GM21360 (cell line): ENCODE measurements around the gene VAV3.

Experiments used
- ATAC-seq: cut with Tn5 transposase; IDR thresholded peaks from one replicate; pipeline ENCODE4 v1.9.1; 2021; ENCODE audit warnings: mild to moderate bottlenecking, moderate library complexity; ENCODE audit not compliant: unreplicated experiment

Gene VAV3

DNA sequence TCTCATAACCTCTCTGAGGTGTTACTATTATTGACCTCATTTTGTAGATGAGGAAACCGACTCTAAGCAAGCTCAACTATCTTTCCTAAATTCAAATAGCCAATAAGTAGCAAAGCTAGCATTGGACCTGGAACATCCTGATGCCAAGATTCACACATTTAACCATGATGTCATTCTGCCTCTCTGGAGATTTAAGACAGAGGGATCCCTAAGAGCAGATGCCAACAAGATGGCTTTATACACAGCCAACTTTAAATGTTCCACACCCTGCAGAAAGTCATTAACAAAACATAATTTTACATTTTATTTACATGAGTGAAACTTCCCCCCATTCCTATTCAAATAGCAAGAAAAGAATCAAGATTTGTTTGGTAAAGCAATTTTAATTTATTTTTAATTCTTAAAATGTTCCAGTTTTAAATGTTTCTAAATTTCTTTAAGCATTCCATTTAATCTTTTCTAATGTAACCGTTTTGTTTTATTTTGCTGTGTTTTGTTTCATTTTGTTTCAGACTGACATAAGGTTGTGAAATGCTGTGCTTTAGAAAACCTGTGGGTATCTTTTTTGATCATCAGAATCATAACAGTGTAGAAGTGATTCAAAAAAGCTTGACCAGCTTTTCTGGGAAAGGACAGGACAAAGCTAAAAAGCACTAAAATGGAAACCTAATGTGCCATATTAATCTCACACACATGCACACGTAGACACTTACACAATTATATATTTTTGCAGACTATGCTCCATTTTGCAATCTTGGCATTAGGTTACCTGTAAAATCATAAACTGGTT lies 7.6 kb upstream of the VAV3 start:
- ATAC-seq = no peak

DNA sequence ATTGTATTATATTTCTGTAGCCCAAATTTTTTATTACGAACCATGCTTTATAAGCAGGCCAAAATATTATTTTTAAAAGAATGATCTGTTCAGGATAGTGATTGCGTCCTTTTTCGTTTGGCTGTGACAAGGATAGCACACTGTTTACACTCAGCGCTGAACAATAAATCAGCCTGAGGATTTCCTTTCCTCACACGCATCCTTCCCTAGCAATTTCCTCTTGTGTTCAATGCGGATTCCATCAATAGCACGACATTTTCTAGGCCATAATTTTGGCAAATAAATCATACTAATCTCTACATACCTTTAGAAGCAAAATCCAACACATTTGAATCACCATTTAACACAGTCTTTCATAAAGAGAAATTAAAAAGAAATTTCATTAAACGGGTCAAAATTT lies 1.6 kb upstream of the VAV3 start:
- ATAC-seq = no peak

DNA sequence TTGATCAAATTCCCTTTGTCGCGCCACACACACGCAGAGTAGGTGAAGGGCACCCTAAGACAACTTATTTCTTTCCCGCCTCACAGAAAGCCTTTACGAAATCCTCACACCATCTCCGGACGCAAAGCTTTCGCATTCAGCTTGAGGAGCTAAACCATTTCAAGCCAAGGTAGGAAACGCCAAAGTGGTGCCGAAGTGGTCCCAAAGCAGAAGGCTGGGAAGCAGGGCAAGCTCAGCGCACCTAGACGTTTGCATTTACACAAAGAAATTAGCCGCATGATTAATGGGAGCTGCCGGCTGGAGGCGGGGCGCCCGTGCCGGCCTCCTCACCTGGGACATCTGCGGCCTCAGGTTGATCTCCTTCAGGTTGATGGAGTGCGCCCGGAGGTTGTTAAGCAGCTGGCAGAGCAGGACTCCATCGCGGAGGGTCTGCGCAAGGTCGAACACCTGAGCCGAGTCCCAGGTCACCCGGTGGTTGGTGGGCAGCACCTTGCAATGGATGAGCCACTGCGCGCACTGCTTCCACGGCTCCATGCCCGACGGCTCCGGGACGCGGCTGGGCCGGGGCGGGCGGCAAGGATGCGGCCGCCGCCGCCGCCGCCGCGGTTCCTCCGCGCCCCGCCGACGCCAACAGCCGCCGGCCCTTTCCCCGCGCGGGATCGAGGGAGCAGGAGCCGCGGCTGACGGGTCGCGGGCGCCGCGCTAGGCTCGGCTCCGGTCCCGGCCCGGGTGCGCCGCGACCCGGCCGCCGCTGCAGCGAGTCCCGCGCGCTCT lies 457 bp downstream of the VAV3 start:
- ATAC-seq = no peak

DNA sequence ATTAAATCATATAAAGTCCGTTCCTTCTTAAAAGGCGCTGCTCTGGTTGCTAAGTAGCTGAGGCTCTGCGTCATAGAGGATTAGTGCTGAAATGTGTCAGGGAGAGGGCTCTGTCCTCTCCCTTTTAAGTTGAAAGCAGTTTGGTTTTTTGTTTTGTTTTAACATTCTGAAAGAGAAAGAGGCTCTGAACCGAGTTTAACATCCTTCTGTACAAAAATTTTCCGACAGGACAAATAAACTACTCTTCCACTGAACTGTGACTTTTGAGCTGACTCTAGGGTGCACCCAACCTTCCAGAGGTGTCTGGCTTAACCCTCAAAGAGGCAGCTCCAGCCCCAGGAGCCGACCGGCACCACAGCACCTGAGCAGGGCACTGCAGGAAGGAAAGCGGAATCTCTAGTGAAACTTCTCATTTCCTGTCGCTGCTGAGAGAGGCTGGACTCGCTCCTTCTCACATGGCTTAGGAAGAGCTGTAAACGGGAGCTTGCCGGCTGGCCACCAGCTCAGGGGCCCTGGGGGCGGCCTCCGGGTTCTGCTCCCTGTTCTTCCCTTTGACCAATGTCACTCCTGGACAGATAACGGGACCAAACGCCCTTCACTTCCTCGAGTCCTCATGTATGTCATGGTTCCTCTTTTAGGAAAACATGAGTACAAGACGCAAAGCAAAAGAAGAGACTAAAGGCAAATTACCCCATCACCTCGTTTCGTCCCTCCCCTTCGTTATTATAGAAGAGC lies 1.2 kb downstream of the VAV3 start:
- ATAC-seq = peak; percentile 86

DNA sequence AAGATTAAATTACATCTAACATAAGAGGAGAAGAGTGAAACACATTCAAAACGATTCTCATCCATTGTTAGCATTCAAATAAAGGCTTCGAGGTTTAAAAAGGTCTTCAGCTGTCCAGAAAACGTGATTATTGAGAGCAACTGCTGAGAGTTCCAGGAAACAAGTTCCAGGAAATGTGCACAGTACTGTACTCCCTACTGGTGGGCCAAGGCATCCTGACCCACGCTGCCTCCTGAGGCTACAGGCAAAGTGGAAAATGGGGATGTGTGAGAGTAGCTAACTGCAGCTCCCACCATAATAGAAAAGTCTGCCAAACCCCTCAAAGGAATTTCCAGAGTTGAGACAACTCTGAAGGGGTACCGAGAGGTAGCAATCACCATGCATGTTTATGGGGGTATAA lies 2.0 kb downstream of the VAV3 start:
- no peak for ATAC-seq

DNA sequence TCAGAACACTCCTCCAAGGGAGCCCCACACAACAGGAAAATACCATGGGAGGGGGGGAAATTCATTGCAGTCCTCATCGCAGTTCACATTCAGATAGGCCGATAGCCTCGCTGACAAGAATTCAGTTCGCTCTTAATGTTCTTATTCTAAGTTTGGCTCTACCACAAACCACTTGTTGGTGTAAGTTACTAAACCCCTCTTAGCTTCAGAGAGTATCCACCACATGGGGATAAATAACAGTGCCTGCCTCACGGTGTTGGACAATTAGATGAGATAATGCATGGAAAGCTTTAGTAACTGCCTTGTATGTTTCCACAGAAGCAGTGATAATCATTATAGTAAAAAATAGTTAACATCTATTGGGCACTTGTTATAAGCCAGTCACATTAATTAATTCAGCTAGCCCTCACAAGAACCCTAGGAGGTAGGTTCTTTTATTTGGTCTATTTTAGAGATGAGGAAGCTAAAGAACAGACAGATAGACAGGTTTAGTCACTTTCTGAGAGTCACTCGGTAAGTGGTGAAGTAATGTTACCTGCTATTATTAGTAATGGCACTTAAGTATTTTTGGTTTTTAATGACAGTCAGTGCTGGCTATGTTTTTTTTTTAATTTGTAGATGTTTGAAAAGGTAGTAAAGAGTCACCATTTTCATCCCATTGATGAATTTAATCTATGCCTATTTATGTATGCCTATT lies 10.1 kb downstream of the VAV3 start:
- ATAC-seq = no peak

DNA sequence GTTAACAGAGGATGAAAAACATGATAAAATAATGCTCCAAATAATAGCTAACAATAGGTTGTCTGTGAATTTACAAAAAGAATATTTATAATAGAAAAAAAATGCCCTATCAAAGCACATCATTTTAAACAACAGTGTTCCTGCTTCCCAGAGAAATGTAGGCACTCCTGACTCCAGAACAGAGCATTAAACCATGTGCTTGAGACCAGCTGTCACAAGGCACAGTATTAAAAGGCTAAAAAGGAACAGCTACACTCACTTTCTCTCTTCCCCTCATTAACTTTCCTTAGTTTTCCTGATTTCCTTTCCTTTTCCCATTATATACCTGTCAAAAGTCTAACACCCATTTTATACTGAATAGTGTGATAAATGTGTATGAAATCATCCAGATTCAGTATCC lies 10.9 kb downstream of the VAV3 start:
- ATAC-seq = no peak

DNA sequence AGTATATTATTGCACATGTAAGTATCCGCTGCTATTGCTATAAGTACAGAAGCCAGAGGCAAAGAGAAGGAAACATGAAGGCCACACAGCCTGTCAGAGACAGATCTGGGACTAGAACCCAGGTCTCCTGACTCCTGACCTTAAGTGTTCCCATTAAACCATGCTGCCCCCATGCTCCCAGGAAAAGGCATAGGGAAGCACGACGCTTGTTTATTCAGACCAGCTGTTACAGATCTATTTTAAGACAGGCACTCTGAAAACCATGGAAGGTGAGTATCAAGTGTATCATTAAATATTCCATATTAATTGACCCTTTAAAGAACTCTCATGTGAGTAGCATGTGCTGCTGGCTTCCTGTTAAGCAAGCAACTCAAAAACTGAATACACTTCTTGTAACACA lies 11.4 kb downstream of the VAV3 start:
- no peak for ATAC-seq

DNA sequence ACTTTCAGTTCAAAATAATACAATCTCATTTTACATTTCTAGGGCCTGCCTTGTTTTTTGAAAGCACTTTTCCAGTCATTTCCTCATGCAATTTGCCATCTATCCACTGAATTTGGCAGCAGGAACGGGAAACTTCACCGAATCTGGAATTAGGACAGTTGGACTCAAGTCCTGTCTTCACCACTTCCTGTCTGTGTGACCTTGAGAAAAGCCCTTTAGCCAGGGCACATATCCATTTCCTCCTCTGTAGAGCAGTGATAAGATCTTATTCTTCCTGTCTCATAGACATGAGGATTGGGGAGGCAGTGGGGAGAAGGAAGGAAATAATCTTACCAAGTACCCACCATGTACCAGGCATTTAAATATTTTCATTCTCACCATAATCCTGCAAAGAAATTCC lies 12.0 kb downstream of the VAV3 start:
- no peak for ATAC-seq

DNA sequence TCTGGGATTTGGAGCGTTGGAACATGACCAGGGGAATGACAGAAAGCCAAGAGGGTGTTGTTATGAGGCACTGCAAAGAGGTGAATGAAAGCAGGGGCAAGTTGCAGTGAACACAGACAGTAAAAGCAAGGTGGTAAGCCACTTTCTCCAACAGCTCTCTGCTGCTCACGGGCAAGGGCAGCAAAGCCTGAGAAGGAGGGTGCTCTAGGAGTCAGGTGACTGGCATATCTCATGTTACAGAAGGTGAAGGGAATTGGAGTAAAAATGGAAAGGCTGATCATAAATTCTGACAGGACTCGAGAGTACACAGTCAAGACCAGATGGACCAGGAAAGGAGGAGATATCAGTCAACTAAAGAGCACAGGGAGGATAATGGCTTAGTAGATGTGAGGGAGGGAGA lies 14.5 kb downstream of the VAV3 start:
- ATAC-seq = no peak

DNA sequence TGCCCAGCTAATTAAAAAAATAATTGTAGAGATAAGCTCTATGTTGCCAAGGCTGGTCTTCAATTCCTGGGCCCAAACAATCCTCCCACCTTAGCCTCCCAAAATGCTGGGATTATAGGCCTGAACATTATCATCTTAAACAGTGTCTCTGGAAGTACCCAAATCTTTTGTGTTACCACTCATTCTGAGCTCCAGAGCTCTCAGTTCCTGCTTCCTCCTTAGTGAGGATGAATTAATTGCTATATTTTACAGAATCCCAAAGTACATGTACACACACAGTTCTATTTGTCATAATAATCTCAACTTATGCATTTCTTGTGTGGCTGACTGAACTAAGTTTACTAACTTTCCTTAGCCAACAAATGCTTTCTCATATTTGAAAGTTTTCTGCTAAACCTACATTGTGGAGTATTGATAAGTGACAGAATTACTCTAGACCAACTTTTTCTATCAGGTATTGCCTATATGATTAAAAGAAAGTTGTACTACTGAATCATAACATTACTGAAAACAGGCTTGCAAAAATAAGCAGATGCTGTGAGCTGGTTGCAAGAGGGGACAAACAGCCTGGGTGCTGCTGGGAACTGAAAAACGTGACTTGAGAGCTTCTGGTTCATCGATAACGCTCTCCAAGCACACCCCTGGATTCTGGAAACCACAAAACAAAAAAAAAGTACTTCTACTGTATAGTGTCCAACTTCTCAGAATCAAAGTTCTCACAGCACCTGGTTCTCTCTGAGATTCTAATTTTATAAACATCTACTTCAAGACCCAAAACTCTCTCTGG lies 15.3 kb downstream of the VAV3 start:
- peak; percentile 98 for ATAC-seq

DNA sequence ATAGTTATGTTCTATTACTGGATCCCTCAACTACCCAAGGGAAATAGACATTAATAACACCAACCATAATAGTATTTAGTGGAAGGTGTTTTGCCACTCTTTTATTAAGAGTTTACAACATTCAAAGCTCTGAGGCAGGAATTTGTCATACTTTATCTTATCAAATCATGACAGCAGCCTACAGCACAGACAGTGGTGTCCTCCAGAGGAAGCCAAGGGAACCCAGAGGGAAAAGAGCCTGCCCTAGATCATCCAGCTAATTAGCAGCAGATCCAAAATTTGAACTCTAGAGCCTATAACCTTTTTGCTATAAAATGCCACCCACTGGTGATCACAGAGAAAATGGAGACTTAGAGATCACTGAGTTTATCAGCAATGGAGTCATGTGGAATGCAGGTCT lies 18.2 kb downstream of the VAV3 start:
- no peak for ATAC-seq

DNA sequence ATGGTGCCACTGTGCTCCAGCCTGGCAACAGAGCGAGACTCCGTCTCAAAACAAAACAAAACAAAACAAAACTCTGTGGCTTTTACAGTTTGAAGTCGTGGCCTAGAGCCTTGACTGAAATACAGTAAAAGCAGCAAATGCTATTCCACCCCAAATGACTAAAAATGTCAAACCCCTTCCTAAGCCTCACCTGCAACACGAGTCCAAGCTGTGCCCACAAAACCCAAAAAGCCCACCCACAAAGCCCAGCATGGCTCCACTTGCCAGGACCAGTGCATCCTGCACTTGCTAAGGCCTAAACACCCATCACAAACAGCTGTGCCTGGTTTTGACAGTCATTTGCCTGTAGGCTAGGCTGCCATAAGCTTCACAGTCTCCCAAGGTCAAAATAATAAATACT lies 21.3 kb downstream of the VAV3 start:
- ATAC-seq = no peak

DNA sequence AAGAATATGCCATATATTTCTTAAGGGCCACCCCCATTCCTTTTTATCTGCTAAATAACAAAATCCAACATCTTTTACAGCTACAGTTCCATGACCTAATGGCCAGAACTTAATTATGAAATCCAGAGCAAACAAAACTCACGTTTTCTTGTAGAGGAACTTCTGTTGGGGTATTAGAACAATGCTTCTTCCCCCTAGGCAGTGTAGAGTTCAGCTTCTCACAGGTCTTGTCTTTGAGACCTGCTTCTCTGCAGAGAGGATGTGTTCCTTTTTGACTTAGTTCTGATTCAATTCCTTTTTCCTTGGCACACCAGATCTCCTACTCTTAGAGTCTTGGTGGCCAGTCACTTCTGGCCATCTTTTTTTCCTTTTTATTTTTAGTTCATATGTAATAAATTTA lies 22.2 kb downstream of the VAV3 start:
- ATAC-seq = no peak

DNA sequence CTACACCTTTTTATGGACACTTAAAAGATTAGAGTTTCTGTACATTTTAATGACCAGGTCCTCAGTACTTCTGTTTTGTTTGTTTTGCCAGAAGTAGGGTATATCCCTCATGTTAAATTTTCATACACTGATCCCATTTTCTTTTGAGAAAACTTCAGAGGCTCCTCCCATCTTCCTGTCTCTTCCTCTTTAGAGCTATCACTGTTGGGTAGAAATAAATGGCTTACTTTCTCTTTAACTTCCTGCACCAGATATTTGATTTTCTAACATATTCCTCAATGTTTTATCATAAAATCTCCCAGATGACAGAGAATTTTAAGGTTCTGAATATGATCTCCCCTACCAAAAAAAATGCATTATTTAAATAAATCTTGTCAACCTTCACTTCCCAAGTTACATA lies 23.4 kb downstream of the VAV3 start:
- ATAC-seq = no peak

DNA sequence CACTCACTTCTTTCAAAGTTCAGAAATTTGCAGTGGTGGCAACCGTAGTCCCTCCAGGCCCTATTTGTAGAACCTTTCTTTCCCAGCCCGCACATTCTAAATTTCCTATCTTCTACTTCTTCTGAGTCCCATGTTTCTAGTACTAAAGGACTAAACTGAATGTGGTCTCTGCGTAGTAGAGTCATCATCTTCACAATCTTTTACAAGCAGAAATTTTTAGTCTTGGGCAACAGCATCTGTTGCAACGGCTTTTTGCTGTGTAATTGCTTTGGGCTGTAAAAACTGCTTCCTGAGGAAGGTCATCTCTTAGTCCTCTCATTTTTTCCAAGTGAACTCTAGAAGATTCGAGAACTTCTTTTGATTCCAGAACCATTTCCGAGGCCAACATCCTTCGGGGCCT lies 23.9 kb downstream of the VAV3 start:
- no peak for ATAC-seq

DNA sequence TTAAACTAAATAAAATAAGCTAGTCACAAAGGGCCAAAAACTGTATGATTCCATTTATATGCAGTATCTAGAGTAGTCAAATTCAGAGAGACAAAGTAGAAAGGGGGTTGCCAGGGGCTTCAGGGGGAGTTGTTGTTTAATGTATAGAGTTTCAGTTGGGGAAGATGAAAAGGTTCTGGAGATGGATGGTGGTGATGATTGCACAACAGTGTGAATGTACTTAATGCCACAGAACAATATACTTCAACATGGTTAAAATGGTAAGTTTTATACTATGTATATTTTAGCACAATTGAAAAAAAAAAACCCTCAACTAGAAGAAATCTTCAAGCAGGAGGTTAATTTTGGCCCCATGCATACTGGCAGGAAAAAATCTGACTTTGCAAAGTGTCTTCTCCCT lies 24.3 kb downstream of the VAV3 start:
- no peak for ATAC-seq

DNA sequence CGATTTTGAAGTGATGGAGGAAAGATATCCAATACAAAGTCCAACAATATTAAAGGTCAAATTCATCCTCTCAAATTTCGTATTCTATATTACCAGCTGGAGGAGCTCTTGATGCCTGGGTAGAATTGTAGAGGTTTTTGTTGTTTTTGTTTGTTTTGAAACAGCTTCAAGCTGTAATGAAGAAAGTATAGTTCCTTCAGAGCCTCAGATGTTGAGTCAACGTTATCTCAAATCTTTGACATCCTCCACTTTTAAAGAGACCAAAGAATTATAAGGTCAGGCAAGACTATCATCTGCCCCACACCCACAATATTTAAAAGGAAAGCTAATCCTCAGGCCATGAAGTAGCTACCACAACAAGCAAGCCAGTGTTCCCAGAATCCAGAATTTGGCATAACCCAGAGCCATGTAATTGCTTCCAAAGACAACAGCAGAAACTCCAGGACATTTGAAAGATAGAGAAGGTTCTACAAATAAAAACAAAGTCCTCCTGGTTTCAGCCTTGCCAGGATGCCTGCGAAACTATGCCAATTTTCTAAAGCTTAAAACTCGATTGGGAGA lies 24.9 kb downstream of the VAV3 start:
- ATAC-seq = no peak

DNA sequence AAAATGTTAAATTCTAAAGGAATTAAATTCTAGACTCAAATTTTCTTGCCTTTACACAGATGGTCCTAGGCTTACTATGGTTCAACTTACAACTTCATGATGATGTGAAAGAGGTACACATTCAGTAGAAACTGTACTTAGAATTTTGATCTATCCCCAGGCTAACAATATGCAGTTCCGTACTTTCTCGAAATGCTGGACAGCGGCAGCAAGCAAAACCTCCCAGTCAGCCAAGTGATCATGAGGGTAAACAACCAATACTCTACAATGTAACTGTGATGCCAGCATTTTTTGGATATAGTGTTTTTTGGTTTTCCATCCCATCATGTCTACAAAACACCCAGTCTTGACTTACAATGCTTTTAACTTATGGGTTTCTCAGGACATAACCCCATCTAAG lies 25.7 kb downstream of the VAV3 start:
- no peak for ATAC-seq
